Stimulated activated CD8-positive, alpha-beta memory T cell treated with anti-CD3 and anti-CD28 coated beads, Interleukin-12 subunit alpha, Interleukin-12 subunit beta, amount 100 ng/mL, for 4 hours (primary cell): Measurements from ENCODE around the gene LRRC32.
"Not testable (repeated sequence)": the region's sequence is repeated elsewhere in the genome, so short reads cannot be mapped to it uniquely, and the experiment has no call there.

ENCODE experiments used
- DNase-seq: peaks from one replicate; pipeline ENCODE4 v3.0.0-alpha.2; 2020; ENCODE audit warnings: low read depth

Gene LRRC32

DNA sequence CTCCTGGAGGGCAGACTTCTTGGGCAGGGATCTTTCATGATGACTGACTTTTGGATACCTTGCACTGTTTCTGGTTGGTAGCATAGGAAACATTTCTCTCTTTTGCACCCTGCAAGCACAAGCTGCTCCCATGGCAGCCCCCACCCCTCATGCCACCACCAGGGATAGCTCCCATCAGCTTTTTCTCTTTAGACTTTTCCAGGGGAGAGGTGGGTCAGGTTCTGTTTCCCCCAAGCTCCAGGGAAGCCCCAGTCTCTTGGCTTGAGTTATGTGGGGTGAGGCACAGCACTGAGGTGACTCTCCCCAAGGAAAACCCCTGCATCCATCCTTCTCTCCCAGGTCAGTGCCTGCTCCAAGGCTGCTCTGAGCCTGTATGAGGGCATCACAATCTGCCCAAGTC, 22.5 kb downstream of the LRRC32 start:
- no peak for DNase-seq

DNA sequence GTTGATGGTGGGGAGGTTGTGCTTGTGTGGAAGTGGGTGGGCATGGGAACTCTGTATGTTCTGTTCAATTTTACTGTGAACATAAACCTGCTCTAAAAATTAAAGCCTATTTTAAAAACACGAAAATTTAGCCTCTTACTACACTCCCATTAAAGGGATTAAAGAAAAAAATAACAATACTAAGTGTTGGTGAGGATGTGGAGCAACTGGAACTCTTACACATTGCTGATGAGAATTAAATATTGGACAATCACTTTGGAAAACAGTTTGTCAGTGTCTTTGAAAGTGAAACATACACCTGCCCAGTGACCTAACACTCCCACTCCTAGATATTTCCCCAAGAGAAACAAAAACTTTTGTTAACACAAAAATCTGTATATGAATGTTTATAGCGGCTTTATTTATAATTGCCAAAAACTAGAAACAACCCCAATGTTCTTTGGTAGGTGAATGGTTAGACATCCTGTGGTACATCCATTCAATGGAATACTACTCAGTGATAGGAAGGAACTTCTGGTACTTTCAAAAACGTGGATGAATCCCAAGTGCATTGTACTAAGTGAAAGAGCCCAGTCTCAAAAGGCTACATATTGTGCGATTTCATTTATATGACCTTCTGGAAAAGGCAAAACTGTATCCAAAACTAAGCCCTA, 23.5 kb downstream of the LRRC32 start:
- no peak for DNase-seq

DNA sequence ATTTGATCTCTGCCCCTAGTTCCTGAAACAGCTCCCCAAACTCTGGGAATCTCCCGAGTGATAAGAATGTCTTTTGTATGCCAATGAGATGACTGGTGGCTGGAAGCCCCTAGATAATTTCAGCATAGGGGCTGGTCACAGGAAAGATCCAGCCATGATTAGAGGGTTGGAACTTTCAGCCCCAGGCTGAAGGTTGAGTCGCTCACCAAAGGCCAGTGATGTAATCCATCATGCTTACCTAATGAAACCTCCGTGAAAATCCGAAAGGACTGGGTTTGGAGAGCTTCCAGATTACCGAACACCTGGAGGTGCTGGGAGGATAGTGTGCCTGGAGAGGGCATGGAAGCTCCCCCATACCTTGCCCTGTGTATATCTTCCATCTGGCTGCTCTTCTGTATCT, 26.0 kb downstream of the LRRC32 start:
- DNase-seq = no peak

DNA sequence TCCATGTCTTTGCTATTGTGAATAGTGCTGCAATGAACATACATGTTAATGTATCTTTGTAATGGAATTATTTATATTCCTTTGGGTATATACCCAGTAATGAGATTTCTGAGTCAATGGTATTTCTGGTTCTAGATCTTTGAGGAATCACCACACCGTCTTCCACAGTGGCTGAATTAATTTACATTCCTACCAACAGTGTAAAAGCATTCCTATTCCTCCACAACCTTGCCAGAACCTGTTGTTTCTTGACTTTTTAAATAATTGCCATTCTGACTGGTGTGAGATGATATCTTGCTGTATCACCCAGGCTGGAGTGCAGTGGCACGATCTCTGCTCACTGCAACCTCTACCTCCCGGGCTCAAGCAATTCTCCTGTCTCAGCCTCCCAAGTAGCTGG, 26.8 kb downstream of the LRRC32 start:
- not testable (repeated sequence) for DNase-seq

DNA sequence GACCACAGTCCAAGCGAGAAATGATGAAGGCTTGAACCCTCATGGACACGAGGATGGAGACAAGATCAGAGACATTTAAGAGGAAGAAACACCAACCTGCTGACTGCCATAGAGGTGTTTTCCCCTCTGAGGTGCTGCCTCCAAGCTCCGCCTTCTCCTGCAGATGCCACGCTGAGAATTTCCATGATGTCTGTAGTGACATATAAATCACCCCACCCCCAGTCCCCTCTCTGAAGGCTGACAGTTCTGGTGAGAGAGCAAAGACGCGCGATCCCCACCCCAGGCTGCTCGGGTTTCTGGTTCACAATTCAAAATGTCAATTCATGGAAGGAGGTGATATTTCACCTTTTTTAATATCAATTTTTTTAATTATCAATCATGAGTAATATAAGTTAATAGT, 28.2 kb downstream of the LRRC32 start:
- no peak for DNase-seq

DNA sequence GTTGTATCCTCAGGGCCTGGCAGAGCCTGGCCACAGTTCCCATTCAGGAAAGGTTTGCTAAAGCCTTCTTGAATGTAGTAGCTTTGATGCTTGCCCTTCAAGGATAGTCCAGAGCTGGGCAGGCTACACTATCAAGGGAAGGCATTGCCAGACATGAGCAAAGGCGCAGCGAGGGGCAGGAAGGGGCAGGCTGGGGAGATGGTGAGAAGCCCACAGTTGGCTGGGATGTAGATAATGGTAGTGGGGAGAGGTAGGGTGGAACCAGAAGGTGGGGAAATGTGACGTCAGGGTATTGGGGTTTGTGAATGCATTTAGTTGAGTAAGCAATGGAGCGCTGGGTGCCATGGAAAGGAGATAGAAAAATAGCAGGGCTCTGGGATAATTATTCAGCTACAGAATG, 28.6 kb downstream of the LRRC32 start:
- DNase-seq = no peak

DNA sequence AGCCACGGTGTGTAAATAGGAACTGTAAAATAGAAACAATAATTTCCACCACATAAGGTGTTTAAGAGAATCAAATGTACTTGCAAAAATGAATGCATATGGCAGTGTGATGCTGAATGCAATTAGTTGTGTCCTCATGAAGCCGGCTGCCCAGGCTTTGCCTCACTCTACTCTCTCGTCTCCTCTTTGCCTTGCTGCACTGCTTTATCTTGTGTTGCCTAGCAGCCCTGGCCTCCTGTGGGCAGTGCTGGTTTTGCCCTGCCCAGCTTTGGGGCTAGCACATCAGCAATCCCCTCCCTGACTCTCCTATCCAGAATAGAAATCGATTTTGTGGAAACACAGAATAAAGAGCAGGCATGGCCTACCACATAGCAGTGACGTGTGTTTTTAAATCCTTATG, 30.0 kb downstream of the LRRC32 start:
- DNase-seq = no peak

DNA sequence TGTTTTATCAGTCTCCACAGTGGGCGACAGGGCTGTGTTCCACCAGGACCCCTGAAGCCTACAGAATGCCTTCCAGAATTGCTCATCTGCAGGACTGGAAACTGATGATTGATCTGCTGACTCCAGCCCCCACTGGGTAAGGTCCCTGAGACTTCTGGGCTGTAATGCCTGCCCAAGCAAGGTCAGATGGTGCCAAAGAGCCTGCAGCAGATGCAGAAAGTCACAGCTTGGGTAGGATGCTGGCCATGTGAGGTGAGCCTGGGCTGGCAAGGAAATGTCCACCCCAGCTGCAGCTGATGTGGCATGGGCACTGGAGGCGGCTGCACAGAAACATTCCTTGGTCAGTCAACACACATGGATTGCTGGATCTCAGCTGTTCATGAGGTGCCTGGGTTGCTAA, 30.9 kb downstream of the LRRC32 start:
- DNase-seq = no peak

DNA sequence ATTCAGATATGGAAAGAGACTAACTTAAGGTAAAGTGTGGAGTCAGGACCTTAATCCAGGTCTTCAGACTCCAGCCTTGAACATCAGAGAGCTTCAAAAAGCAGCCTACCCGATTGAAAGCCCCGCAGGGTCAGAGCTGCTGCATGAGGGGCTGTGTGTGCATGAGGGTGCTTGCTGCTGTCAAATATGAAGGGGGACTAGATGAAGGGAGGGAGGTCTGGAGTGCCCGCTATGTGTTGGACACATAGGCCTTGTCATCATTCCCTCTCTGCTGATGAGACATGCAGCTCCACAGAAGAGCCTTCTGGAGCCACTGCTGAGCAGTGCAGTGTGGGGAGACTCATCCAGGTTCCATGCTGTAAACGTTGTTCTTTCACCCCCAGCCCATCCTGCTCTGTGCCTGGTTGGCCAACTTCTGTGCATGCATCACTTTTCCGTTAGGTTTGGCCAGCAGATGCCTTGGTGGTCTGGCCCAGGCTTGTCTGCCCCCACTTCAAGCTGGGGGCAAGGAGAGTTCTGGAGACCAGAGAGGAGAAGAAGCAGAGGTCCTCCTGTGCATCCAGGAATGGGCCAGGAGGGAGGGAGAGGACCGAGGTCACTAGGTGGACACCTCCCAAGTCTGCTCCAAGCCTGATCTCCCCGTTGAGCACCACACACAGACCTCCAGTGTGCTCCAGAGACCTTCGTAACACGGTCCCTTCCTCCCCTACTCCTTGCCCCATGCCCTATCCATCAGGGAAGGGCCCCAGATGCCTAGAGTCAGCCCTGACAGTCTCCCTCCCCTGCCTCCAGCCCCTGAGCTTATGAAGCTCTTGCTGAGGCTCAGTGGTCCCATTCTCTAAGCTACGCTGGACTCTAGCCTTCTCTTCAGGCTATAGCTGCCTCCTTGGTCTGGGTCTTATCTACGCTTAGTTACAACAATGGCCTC, 32.0 kb downstream of the LRRC32 start:
- DNase-seq = no peak

DNA sequence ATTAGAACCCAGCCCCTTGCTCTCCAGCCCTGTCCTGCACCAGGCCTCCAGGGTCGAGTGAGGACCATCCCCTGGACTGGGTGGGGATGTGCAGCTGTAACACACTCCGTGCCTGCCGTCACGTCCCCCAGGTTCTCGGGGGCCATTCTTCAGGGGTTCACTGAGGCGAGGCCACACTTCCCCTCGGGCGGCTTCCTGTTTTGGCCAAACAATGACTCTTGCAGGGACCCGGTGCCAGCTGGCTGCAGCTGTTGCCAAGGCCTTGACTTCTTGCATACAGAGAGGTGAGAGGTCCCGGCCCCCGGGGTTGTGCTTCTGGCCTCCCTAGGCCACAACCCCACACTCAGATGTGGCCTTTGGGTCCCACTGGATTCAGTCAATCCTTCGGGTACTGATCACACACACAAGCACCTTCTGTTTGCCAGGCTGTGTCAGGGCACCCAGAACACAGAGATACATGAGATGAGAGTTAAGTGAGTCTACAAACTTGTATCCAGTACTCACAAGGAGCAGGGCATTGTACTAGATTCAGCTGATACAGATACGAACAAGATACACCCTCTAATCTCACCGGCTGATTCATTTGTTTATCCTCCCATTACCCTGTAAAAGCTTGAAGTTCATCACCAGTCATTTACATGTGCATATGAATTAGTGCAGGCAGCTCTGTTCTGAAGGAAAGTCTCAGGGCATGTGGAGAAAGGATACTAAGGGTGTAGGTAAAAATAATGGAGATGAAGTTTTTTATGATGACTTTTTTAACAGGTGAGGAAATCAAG, 32.9 kb downstream of the LRRC32 start:
- DNase-seq = no peak

DNA sequence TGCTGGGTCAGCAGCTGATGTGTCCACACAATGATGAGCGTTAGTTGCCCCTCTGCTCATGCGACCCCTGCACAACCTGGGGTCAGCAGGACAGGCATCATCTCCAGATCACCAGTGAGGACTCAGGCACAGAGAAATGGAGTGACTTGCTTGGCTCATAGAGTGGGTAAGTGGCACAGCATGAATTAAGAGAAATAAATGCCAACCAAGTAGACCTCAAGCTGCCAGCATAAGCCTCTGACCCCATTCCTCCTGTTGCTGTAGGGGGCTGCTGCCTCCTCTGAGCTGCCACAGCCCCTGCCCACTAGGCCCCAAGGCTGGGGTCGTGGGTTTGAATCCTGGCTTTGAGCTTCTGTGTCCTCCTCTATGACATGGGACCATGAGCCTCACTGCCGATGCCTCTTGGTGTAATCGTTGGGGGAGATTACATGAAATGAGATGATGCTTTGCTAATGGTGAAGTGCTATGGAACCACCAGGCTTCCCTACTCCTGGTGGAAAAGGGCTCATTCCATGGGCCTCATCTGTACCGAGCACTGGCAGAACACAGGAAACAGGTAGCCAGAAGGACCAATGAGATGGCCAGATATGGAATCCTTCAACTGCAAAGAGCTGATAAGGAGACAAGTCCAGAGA, 33.6 kb downstream of the LRRC32 start:
- DNase-seq = no peak

DNA sequence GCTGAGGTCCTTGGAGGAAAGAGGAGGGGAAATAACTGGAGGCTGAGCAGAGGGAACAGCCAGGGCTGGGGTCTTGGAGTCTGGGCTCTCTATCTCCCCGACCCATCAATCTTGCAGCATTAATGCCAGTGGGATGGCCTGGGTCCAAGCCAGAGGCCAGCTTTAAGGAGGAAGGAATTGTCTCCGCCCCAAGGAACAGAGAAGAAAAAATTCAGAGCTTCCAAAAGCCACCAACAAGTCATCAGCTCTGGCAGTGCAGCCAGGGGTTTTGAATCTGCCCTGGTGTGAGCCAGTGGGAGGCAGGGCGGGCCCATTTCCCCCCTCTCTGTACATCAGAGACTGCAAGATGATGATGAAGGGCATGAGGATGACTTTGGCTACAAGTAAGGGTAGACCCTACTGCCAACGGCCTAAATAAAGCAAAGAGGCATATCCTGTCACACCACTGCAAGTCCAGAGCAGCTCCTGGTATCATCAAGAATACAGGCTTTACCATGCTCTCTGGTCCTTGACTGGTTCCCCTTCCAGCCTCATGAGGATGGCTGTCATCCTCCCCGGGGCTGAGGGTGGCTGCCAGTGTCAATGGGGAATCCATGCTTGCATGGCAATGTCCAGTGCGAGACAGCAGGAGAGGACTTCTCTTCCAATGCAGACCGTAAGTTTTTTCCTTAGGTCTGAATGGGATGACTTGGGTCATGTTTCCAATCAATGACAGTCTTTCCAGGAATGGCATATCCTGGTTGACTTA, 34.4 kb downstream of the LRRC32 start:
- DNase-seq = no peak

DNA sequence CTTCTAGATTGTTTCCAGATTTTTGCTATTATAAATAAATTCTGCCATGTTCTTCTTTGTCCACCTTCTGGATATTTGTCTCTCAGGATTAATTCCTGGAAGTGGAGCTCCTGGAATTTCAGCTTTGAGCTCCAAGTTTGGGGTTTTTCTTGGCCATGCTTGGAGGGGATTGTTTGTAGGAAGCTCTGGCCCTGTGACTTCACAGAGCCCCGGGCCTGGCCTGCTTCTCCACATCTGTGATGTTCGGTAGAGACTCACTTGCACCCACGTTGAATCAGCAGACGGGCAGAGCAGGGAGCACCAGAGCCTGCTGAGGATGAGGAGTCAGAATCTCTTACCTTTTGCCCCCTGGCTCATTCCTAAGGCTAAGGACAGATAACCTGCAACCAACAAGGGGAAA, 35.7 kb downstream of the LRRC32 start:
- DNase-seq = no peak

DNA sequence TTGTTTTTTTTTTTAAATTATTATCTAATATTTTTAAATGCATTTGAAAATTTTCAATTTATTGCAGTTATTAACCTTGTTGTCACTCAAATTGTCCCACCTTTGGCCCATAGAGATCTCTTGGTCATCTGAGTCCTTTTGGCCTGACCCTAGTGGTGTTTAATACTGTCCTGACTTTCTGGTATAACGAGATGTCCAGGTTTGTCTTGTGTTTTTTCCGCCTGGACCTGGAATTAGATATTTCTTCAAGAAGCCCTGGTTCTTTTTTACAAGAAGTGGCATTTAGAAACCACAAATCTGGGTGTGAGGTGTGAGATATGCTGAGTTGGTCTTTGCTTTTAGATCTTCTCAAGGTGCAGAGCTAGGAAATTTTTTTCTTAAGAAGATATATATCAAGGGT, 38.1 kb downstream of the LRRC32 start:
- no peak for DNase-seq

DNA sequence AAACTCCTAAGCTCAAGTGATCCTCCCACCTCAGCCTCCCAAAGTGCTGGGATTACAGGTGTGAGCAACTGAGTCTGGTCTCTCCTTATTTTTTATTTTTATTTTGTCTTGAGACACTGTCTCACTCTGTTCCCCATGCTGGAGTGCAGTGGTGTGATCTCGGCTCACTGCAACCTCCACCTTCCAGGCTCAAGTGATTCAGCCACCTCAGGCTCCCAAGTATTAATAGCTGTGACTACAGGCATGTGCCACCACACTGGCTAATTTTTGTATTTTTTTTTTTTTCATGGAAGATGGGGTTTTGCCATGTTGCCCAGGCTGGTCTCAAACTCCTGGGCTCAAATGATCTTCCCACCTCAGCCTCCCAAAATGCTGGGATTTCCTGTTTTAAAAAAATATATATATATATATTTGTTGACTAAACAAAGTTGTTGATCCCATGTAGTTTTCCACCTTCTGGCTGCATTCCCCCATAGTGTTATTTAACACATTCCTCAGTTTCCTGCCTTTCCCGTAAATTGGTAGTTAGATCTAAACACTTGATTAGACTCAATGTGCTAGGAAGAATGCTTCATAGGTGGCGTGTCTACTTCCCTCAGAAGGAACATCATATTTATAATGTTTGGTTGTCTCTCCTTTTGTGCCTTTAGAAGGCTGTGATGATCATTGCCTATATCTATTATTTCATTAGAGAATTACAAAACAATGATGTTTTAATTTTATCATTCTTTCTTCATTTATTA, 38.8 kb downstream of the LRRC32 start:
- no peak for DNase-seq

DNA sequence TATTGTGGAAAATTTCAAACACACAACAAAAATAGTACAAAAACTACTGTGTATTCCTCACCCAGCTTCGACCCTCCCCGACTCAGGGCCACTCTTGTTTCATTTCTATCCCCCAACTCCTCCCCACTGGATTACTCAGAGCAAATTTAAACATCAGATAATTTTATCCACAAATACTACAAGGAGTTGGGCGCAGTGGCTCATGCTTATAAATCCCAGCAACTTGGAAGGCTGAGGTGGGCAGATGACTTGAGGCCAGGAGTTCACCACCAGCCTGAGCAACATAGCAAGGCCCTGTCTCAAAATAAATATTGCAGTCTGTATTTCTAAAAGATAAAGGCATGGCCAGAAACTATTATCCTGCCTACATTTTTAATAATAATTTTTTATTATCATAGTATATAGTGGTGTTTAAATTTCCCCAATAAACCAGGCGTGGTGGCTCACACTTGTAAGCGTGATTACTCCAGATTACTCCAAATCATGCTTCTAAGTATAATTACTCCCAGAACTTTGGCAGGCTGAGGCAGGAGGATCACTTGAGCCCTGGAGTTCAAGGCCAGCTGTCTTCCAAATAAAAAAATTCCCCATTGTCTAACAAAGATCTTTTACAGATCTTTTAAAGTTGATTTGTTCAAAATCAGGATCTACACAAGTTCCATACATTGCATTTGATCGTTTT, 39.8 kb downstream of the LRRC32 start:
- DNase-seq = no peak

DNA sequence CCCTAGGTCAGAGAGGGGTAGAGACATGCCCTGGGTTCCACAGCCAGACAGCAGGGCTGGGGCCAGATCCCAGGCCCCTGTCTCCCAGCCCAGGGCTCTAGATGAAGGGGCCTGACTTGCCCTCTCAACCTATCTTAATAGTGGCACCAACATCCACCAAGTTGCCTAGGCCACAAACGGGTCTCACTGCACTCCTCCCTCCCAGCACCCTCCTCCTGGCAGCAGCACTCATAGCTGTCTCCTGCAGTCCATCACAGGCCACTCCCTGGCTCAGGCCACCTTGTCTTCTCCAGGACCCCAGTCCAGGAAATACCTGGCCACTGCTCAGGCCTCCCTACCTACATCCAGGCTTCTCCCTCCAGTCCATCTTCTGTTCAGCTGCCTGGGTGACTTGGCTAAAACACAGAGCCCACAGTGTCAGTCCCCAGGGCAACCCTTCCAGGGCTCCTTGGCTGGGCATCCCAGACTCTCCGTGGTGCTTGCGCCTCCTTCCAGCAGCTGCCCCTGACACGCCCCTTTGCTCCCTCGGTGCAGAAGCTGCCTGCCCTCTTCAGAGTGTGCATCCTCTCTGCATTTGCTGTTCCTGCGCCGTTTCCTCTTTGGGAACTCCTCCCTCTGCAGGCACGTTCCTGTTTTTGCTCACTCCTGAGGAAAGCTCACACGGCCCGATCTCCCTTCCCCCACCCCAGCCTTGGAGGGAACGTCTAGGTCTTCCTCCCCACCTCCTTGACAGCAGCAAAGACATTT, 40.5 kb downstream of the LRRC32 start:
- DNase-seq = no peak

DNA sequence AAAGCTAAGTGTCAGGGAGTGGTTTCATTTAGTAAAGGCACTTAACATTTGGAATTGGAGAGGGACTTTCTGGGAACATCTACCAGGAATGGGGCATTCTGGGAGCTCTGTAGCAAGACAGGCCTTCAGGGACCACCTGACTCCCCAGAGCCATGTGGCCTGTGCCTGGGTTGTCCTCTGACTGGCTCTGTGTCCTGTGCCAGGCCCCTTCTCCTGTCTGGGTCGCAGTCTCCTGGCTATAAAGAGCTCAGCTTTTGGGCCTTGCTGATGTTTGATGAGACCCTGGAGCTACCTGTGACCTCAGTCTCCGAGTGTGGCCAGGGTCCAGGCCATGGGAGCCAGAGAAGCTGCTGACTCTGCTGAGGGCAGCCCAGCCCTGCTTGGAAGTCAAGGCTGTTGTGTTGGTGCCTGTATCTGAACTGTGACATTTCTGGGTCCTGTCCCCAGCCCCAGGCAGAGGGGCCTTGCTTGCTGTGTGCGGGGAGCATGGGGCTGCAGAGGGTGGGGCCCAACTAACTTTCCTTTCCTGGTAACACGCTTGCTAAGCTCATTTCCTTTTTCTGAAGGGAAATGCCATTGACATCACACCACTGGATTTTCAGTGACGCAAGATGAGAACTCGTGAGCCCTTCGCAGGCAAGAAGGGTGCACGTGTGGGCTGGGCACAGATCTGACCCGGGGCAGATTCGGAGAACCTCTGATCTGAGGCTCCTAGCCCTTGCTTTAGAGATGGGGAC, 41.3 kb downstream of the LRRC32 start:
- no peak for DNase-seq

DNA sequence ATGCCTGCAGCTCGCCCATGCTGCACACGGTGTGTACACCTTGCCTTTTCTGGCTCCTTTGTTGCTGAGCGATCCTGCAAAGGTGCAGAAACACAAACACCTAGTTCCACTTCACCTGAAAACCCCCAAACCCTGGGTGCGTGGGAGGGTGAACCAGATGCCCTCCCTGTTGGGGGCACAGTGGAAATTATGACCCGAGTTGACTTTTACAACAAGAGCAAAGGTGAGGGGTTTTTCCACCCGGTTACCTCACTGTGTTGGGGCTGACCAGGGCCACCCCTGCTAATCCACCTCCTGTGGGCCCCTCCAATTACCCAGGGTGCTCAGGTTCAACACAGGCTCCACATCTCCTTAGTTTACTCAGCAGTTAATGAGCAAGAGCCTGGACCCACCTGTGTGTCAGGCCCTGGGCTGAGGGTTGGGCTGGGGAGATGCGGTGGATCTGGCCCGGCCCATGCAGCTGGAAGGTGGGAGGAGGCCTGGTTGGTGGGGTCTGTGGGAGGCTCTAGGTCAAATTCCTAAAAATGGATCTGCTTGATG, 42.1 kb downstream of the LRRC32 start:
- no peak for DNase-seq
